ENCODE data around the gene XRCC3.

DNA sequence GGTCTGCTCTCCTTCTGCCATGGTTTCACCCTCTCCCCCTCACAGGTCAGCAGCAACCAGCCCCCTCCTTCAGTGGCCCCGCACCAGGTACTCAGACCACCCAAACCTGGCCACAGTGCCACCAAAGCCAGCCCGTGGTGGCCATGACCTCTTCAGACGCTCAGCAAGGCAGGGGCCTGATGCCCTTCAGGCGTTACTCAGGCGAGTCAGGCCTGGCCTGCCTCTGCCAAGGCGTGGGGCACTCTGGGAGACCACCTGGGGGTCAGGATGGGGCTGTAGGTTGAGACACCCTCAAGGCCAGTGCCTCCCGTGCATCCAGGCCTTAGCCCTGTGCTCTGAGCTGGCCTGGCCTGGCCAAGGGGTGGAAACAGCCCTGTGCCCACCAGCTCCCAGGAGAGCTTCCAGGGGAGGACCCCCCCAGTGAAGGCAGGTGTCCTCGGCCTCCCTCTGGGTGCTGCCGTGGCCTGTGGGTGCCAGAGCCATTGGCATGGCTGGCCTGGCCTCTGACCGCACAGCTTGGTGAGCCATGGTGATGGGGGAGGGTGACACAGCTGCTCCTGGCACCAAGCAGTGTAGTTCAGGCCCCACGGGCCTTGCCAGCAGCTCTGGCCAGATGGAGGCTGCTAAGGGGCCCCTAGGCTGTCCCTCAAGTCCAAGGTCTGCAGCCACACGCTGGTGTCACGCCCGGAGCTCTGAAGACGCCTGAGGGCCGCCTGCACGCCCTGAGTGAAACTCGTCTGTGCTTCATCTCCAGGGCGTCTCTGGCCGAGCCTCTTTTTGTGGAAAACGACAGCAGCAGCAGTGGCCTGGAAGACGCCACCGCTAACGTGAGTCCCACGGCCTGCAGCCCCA lies 15.1 kb downstream of the XRCC3 start:
- TF ChIP-seq TEAD4 (CRISPR knock-in tag; IDR thresholded peaks at IDR 0.05) (no peak), ZNF671 (CRISPR knock-in tag; IDR thresholded peaks at IDR 0.05) (no peak), NFE2L1 (CRISPR knock-in tag; IDR thresholded peaks at IDR 0.05) (no peak), ATF2 (CRISPR knock-in tag; IDR thresholded peaks at IDR 0.05; ENCODE audit: borderline replicate concordance, low read depth) (no peak), TCF7 (CRISPR knock-in tag; IDR thresholded peaks at IDR 0.05; ENCODE audit: low read depth) (no peak), NFATC4 (CRISPR knock-in tag; IDR thresholded peaks at IDR 0.05) (no peak), MYBL2 (CRISPR knock-in tag; IDR thresholded peaks at IDR 0.05) (no peak), ZSCAN18 (CRISPR knock-in tag; IDR thresholded peaks at IDR 0.05) (no peak), E2F1 (CRISPR knock-in tag; IDR thresholded peaks at IDR 0.05) (no peak), GABPB1 (CRISPR knock-in tag; IDR thresholded peaks at IDR 0.05) (no peak), ESRRA (CRISPR knock-in tag; IDR thresholded peaks at IDR 0.05; ENCODE audit: borderline replicate concordance) (no peak)
- TF ChIP-seq, protein P1, sequence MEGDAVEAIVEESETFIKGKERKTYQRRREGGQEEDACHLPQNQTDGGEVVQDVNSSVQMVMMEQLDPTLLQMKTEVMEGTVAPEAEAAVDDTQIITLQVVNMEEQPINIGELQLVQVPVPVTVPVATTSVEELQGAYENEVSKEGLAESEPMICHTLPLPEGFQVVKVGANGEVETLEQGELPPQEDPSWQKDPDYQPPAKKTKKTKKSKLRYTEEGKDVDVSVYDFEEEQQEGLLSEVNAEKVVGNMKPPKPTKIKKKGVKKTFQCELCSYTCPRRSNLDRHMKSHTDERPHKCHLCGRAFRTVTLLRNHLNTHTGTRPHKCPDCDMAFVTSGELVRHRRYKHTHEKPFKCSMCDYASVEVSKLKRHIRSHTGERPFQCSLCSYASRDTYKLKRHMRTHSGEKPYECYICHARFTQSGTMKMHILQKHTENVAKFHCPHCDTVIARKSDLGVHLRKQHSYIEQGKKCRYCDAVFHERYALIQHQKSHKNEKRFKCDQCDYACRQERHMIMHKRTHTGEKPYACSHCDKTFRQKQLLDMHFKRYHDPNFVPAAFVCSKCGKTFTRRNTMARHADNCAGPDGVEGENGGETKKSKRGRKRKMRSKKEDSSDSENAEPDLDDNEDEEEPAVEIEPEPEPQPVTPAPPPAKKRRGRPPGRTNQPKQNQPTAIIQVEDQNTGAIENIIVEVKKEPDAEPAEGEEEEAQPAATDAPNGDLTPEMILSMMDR (IDR thresholded peaks at IDR 0.05), result no peak
- TF ChIP-seq, protein P2, sequence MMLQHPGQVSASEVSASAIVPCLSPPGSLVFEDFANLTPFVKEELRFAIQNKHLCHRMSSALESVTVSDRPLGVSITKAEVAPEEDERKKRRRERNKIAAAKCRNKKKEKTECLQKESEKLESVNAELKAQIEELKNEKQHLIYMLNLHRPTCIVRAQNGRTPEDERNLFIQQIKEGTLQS (CRISPR knock-in tag; conservative IDR thresholded peaks at IDR 0.05), result no peak

Measured in WTC11 (cell line).